Prostate gland (tissue), 2 donors: Measurements from ENCODE around the gene PSMD6. TPM values are rescaled to one million over a fixed set of nuclear protein-coding genes. Genes with fewer than 3 reads are reported as not detected.

Experiments used
- DNase-seq: peaks from one replicate; pipeline ENCODE4 v3.0.0-alpha.2; 2019; ENCODE audit warnings: low spot score
- H3K27ac ChIP-seq, 2 donors: fragments of 200-600 bp; sonication (generic); 2 replicates each; pipeline ENCODE4 v1.5.1; 2017 to 2019
- H3K27me3 ChIP-seq: fragments of 200-600 bp; sonication (generic); replicated peaks from 2 replicates; pipeline ENCODE4 v1.5.1; 2019; ENCODE audit not compliant: insufficient read depth
- H3K36me3 ChIP-seq, 2 donors: fragments of 200-600 bp; sonication (generic); 1 replicate in 1 of 2; 2 replicates in 1 of 2; pipeline versions ENCODE4 v1.5.1 to v1.8.1; 2017 to 2019
- H3K4me1 ChIP-seq: fragments of 200-600 bp; sonication (generic); replicated peaks from 2 replicates; pipeline ENCODE4 v1.5.1; 2019
- H3K4me3 ChIP-seq, 2 donors: fragments of 200-600 bp; sonication (generic); 2 replicates each; pipeline ENCODE4 v1.5.1; 2017 to 2019
- H3K9me3 ChIP-seq: fragments of 200-600 bp; sonication (generic); 2 replicates; pipeline ENCODE4 v1.5.1; 2017
- POLR2A ChIP-seq: fragments of 450-650 bp; IDR thresholded peaks from one replicate; pipeline ENCODE4 v1.6.1; 2016; ENCODE audit warnings: antibody characterized with exemption, mild to moderate bottlenecking
- POLR2AphosphoS5 ChIP-seq: sonication (generic); formaldehyde crosslinking; IDR thresholded peaks from one replicate; pipeline ENCODE4 v1.6.1; 2017; ENCODE audit warnings: antibody characterized with exemption
- WGBS: methylation state at CpG from one replicate; pipeline ENCODE4 v1.1.5; 2018; 5-methylcytosine and 5-hydroxymethylcytosine counted together
- intact Hi-C: fragments of 100-400 bp; cut with DNase I; formaldehyde crosslinking; loops from one replicate; pipeline ENCODE4 v1.14.2; 2022
- total RNA-seq, 2 donors: library from RNA; depleted of rRNA; stranded (reverse); fragments of >200 nt; gene quantifications; one replicate each; pipeline ENCODE4 v1.1.0, GENCODE V29; 2016
- TF ChIP-seq, protein P1 (sequence below), 4 experiments: fragments of 200-600 bp in 2 of 4; fragments of 450-650 bp in 2 of 4; sonication (generic) in 2 of 4; IDR thresholded peaks; 1 replicate in 3 of 4; 2 replicates in 1 of 4; pipeline ENCODE4 v1.5.1; 2016 to 2019; ENCODE audit warnings: antibody characterized with exemption in 4 of 4, mild to moderate bottlenecking in 2 of 4, moderate library complexity in 2 of 4

Gene PSMD6
- total RNA-seq, 2 donors from 2014 or later = 56.4 to 67.9 TPM

DNA sequence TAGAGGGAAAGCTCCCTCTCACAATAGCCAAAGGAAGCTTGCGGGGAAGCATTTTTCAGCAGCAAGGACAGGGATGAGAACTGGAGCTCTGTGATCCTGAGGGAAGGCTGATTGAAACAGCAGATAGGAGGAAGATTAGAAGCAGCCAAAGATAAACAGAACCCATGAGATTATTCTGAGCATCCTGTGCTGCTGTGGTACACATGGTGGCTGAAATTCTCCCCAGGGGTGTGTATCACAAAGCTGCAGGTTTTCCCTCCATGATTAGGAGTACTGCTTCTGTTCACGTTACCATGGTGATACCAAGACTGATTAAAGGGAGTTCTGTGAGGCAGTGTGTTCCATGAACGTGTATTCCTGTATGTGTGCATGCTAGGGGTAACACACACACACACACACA, 30.3 kb upstream of the PSMD6 start:
- Histone ChIP-seq H3K27ac (no peak overlapping the region), H3K4me1 (no peaks in the 10 kb centered on the region), H3K9me3 (no peaks in the 10 kb centered on the region), H3K36me3 (no peaks in the 10 kb centered on the region), H3K27me3 (no peaks in the 10 kb centered on the region), H3K4me3 (no peak overlapping the region)
- WGBS = 56% methylated on average over 3 of the region's 3 CpGs
- intact Hi-C loops = no loop called here
- TF ChIP-seq, protein P1, sequence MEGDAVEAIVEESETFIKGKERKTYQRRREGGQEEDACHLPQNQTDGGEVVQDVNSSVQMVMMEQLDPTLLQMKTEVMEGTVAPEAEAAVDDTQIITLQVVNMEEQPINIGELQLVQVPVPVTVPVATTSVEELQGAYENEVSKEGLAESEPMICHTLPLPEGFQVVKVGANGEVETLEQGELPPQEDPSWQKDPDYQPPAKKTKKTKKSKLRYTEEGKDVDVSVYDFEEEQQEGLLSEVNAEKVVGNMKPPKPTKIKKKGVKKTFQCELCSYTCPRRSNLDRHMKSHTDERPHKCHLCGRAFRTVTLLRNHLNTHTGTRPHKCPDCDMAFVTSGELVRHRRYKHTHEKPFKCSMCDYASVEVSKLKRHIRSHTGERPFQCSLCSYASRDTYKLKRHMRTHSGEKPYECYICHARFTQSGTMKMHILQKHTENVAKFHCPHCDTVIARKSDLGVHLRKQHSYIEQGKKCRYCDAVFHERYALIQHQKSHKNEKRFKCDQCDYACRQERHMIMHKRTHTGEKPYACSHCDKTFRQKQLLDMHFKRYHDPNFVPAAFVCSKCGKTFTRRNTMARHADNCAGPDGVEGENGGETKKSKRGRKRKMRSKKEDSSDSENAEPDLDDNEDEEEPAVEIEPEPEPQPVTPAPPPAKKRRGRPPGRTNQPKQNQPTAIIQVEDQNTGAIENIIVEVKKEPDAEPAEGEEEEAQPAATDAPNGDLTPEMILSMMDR (IDR thresholded peaks at IDR 0.05) = no peak
- no peak for TF ChIP-seq POLR2AphosphoS5
- TF ChIP-seq POLR2A = no peak
- no peak for DNase-seq

DNA sequence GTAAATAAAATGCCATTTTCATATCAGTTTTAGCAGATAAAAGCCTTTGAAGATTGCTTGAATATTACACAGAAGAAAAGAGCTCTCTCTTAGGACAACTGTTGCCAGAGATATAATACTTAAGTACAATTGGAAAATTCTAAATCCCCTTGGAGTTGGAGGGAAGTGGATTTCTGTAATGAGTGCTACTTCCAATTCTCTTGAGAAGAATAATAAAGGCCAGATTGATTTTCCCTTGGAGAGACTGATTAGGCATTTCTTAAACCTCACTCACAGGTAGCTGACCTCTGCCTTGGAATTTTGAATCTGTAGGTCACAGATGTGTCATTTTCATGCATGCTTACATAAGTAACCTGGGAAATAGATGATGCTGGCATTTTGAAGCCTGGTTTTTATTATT, 29.8 kb upstream of the PSMD6 start:
- Histone ChIP-seq H3K4me1 (no peaks in the 10 kb centered on the region), H3K27ac (no peak overlapping the region), H3K27me3 (no peaks in the 10 kb centered on the region), H3K9me3 (no peaks in the 10 kb centered on the region), H3K36me3 (no peaks in the 10 kb centered on the region), H3K4me3 (no peak overlapping the region)
- DNase-seq = no peak
- TF ChIP-seq, protein P1 (IDR thresholded peaks at IDR 0.05) = no peak
- TF ChIP-seq POLR2AphosphoS5 = no peak
- intact Hi-C loops = no loop called here

DNA sequence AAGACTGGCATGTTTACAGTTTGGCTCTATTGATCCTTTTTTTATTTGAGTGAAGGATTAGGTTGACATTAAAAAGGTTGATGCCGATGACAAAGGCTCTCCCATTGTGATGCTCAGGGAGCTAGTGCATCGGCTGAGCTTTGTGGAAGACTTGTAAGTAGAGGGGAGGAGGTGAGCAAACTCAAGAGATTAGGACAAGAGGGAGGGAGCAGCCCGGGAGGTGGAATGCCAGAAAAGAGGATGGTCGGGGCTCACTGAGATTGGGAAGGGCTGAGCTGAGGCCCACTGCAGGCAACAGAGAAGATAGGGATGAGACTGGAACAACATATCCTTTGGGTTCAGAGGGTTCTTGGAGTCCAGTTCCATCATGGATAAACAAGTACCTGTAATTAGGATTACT, 26.5 kb upstream of the PSMD6 start:
- Histone ChIP-seq H3K27ac (no peak overlapping the region), H3K4me1 (no peaks in the 10 kb centered on the region), H3K27me3 (no peaks in the 10 kb centered on the region), H3K4me3 (no peak overlapping the region), H3K36me3 (no peaks in the 10 kb centered on the region), H3K9me3 (no peaks in the 10 kb centered on the region)
- WGBS = 59% methylated on average over 4 of the region's 4 CpGs
- TF ChIP-seq POLR2A (no peak), POLR2AphosphoS5 (no peak)
- TF ChIP-seq, protein P1 (IDR thresholded peaks at IDR 0.05) = no peak
- no peak for DNase-seq
- intact Hi-C loops = no loop called here

DNA sequence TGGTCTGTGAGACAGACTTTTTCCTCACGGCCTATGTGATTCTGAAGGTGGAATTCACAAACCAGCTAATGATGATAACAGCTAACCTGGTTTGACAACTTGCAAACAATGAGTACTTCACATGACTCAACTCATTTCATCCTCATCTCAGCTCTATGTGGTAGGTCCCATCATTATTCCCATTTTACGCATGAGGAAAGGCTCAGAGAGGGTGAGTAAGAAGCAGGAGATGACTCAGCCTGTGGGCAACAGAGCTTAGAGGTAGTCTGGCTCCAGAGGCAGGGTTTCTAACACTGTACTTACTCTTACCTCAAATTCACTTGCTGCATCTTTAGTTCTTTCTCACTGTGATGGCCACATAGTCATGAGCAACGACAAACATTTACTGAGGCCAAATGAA, 25.8 kb upstream of the PSMD6 start:
- intact Hi-C loops = no loop called here
- H3K27ac ChIP-seq = no peak overlapping the region
- H3K9me3 ChIP-seq = no peaks in the 10 kb centered on the region
- TF ChIP-seq POLR2A = no peak
- WGBS = 84% methylated on average over 3 of the region's 3 CpGs
- DNase-seq = no peak
- H3K36me3 ChIP-seq = no peaks in the 10 kb centered on the region
- H3K27me3 ChIP-seq = no peaks in the 10 kb centered on the region
- no peaks in the 10 kb centered on the region for H3K4me1 ChIP-seq
- H3K4me3 ChIP-seq = no peak overlapping the region

DNA sequence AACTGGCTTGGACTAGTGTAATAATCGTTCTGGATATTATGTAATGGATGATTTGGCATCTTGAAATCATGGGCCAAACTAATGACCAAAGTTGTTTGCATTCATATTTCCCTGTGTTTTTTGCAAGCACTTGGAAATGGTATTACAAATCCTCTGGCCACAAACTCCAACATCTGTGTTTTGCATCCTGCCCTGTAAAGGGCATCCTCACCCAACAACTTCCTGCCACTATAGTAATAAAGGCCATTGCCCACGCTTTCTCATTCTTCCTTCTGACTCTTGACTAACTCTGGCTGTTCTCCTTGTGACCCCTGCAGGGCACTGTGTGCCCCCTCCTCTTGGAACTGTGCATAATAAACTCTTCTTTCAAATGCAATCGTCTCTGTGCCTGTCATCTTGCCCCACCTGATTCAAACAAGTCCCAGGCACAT, 25.4 kb upstream of the PSMD6 start:
- no peaks in the 10 kb centered on the region for H3K4me1 ChIP-seq
- DNase-seq = no peak
- no peak overlapping the region for H3K27ac ChIP-seq
- no peaks in the 10 kb centered on the region for H3K36me3 ChIP-seq
- H3K4me3 ChIP-seq = no peak overlapping the region
- TF ChIP-seq POLR2A = no peak
- TF ChIP-seq, protein P1 (IDR thresholded peaks at IDR 0.05) = no peak
- no peak for TF ChIP-seq POLR2AphosphoS5
- 83% methylated on average over 3 of the region's 3 CpGs for WGBS
- H3K27me3 ChIP-seq = no peaks in the 10 kb centered on the region
- intact Hi-C loops = no loop called here
- no peaks in the 10 kb centered on the region for H3K9me3 ChIP-seq
